WTC11 (cell line): ENCODE results near the gene RXFP2. TPM values are rescaled to one million over a fixed set of nuclear protein-coding genes. Genes with fewer than 3 reads are reported as not detected.

Experiments used
- ATAC-seq: fragments of 200-7000 bp; cut with Tn5 transposase; 2 replicates; pipeline ENCODE4 v1.10.0; 2021; ENCODE audit warnings: mild to moderate bottlenecking, moderate library complexity
- CTCF ChIA-PET: fragments of 300-600 bp; sonication (Branson Sonifier 250); formaldehyde crosslinking; loops from one replicate; lab custom pipeline; 2021; ENCODE audit warnings: antibody characterized with exemption; lab: Charles Lee
- POLR2A ChIA-PET: fragments of 350-600 bp; sonication (Branson Sonifier 250); formaldehyde crosslinking; loops from one replicate; lab custom pipeline; 2021; ENCODE audit warnings: antibody characterized with exemption; lab: Charles Lee
- DNase-seq: peaks from one replicate; pipeline ENCODE4 v3.0.0; 2021; ENCODE audit warnings: low spot score
- H3K27ac Mint-ChIP-seq: 2 replicates; pipeline ENCODE4 v1.8.0; 2021; ENCODE audit warnings: mixed read lengths
- H3K27me3 Mint-ChIP-seq: 2 replicates; pipeline ENCODE4 v1.8.0; 2021; ENCODE audit warnings: low read depth, mild to moderate bottlenecking, moderate library complexity, mixed read lengths
- H3K36me3 Mint-ChIP-seq: 2 replicates; pipeline ENCODE4 v1.8.0; 2021; ENCODE audit warnings: mixed read lengths
- H3K4me1 Mint-ChIP-seq: 2 replicates; pipeline ENCODE4 v1.8.0; 2022; ENCODE audit warnings: mixed read lengths
- H3K4me3 Mint-ChIP-seq: 2 replicates; pipeline ENCODE4 v1.8.0; 2021; ENCODE audit warnings: mild to moderate bottlenecking, moderate library complexity, mixed read lengths
- H3K9me3 Mint-ChIP-seq: 2 replicates; pipeline ENCODE4 v1.8.0; 2021; ENCODE audit warnings: mixed read lengths
- ATF2 ChIP-seq: sonication (generic); formaldehyde crosslinking; IDR thresholded peaks from 2 replicates; pipeline ENCODE4 v1.8.1; 2022; ENCODE audit warnings: low read depth, missing genetic modification reagents, borderline replicate concordance
- CDX4 ChIP-seq: fragments of 250-450 bp; sonication (Bioruptor Pico); IDR thresholded peaks from 2 replicates; pipeline ENCODE4 v1.9.0; 2021; ENCODE audit warnings: moderate library complexity, mild to moderate bottlenecking, inconsistent platforms, borderline replicate concordance
- ERG ChIP-seq: fragments of 250-450 bp; sonication (Bioruptor Pico); IDR thresholded peaks from 2 replicates; pipeline ENCODE4 v1.8.0; 2021; ENCODE audit warnings: mild to moderate bottlenecking
- NR2C2 ChIP-seq: sonication (generic); formaldehyde crosslinking; IDR thresholded peaks from 2 replicates; pipeline ENCODE4 v1.8.0; 2022; ENCODE audit warnings: mild to moderate bottlenecking, missing genetic modification reagents
- PRDM15 ChIP-seq: sonication (generic); formaldehyde crosslinking; IDR thresholded peaks from 2 replicates; pipeline ENCODE4 v1.8.0; 2022; ENCODE audit warnings: missing genetic modification reagents
- PREB ChIP-seq: sonication (generic); formaldehyde crosslinking; IDR thresholded peaks from 2 replicates; pipeline ENCODE4 v1.8.1; 2022; ENCODE audit warnings: mild to moderate bottlenecking, missing genetic modification reagents, moderate library complexity, borderline replicate concordance
- TCF7 ChIP-seq: sonication (generic); formaldehyde crosslinking; IDR thresholded peaks from 2 replicates; pipeline ENCODE4 v1.8.0; 2022; ENCODE audit warnings: mild to moderate bottlenecking, low read depth, missing genetic modification reagents, moderate library complexity
- ZNF138 ChIP-seq: sonication (generic); formaldehyde crosslinking; conservative IDR thresholded peaks from 2 replicates; pipeline ENCODE4 v1.8.1; 2022; ENCODE audit warnings: mild to moderate bottlenecking, moderate library complexity, missing genetic modification reagents
- total RNA-seq: library from RNA; stranded (reverse); gene quantifications from 3 replicates; pipeline ENCODE4 v1.2.3, GENCODE V29; 2021
- TF ChIP-seq, protein P1 (sequence below): sonication (generic); formaldehyde crosslinking; IDR thresholded peaks from 2 replicates; pipeline ENCODE4 v1.8.0; 2023; ENCODE audit warnings: mild to moderate bottlenecking, missing genetic modification reagents
- TF ChIP-seq, protein P2 (sequence below): sonication (generic); formaldehyde crosslinking; IDR thresholded peaks from 2 replicates; pipeline ENCODE4 v1.8.1; 2023; ENCODE audit warnings: mild to moderate bottlenecking, missing genetic modification reagents
- TF ChIP-seq, protein P3 (sequence below): sonication (generic); formaldehyde crosslinking; IDR thresholded peaks from 2 replicates; pipeline ENCODE4 v1.8.1; 2023; ENCODE audit warnings: mild to moderate bottlenecking, missing genetic modification reagents, moderate library complexity
- TF ChIP-seq, protein P4 (sequence below): sonication (generic); formaldehyde crosslinking; IDR thresholded peaks from 2 replicates; pipeline ENCODE4 v1.8.1; 2023; ENCODE audit warnings: mild to moderate bottlenecking, missing genetic modification reagents, moderate library complexity

The RXFP2 gene
- total RNA-seq, 1 experiment from 2014 or later: not detected

DNA sequence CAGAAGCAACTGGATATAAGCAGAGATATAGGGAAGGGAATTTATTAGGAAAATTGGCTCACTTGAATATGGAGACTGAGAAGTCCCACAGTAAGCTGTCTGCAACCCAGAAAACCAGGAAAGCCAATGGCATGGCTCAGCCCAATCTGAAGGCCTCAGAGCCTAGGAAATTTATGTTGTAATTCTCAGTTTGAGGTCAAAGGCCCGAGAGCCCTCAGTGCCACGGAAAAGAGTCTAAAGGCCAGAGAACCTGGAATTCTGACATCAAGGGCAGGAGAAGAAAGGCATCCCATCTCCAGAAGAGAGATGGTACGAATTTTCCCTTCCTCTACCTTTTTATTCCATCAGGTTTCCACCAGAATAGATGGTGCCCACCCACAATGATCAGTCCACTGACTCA, 20.1 kb upstream of the RXFP2 start:
- H3K4me1 Mint-ChIP-seq: no peaks in the 10 kb centered on the region
- no peak for DNase-seq
- TF ChIP-seq PREB (CRISPR knock-in tag) (no peak), ERG (no peak), NR2C2 (CRISPR knock-in tag) (no peak), TCF7 (no peak), ZNF138 (CRISPR knock-in tag) (no peak), CDX4 (no peak)
- TF ChIP-seq, protein P1, sequence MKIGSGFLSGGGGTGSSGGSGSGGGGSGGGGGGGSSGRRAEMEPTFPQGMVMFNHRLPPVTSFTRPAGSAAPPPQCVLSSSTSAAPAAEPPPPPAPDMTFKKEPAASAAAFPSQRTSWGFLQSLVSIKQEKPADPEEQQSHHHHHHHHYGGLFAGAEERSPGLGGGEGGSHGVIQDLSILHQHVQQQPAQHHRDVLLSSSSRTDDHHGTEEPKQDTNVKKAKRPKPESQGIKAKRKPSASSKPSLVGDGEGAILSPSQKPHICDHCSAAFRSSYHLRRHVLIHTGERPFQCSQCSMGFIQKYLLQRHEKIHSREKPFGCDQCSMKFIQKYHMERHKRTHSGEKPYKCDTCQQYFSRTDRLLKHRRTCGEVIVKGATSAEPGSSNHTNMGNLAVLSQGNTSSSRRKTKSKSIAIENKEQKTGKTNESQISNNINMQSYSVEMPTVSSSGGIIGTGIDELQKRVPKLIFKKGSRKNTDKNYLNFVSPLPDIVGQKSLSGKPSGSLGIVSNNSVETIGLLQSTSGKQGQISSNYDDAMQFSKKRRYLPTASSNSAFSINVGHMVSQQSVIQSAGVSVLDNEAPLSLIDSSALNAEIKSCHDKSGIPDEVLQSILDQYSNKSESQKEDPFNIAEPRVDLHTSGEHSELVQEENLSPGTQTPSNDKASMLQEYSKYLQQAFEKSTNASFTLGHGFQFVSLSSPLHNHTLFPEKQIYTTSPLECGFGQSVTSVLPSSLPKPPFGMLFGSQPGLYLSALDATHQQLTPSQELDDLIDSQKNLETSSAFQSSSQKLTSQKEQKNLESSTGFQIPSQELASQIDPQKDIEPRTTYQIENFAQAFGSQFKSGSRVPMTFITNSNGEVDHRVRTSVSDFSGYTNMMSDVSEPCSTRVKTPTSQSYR (CRISPR knock-in tag): no peak
- TF ChIP-seq, protein P2, sequence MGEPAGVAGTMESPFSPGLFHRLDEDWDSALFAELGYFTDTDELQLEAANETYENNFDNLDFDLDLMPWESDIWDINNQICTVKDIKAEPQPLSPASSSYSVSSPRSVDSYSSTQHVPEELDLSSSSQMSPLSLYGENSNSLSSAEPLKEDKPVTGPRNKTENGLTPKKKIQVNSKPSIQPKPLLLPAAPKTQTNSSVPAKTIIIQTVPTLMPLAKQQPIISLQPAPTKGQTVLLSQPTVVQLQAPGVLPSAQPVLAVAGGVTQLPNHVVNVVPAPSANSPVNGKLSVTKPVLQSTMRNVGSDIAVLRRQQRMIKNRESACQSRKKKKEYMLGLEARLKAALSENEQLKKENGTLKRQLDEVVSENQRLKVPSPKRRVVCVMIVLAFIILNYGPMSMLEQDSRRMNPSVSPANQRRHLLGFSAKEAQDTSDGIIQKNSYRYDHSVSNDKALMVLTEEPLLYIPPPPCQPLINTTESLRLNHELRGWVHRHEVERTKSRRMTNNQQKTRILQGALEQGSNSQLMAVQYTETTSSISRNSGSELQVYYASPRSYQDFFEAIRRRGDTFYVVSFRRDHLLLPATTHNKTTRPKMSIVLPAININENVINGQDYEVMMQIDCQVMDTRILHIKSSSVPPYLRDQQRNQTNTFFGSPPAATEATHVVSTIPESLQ (CRISPR knock-in tag): no peak
- no peak for ATAC-seq
- H3K27ac Mint-ChIP-seq: no peak overlapping the region
- H3K27me3 Mint-ChIP-seq: no peaks in the 10 kb centered on the region
- POLR2A ChIA-PET: no interaction called here
- CTCF ChIA-PET: no interaction called here
- no peak overlapping the region for H3K4me3 Mint-ChIP-seq
- no peaks in the 10 kb centered on the region for H3K36me3 Mint-ChIP-seq
- H3K9me3 Mint-ChIP-seq: peaks cover 11% of the 10 kb centered on the region

GRCh38 chr13:31722673-31723072, 16.7 kb upstream of the RXFP2 start:
- no peak for ATAC-seq
- no peaks in the 10 kb centered on the region for H3K4me1 Mint-ChIP-seq
- no peak overlapping the region for H3K4me3 Mint-ChIP-seq
- DNase-seq: no peak
- no peaks in the 10 kb centered on the region for H3K36me3 Mint-ChIP-seq
- H3K9me3 Mint-ChIP-seq: peaks cover 19% of the 10 kb centered on the region
- H3K27ac Mint-ChIP-seq: no peak overlapping the region
- POLR2A ChIA-PET: no interaction called here
- CTCF ChIA-PET: no interaction called here
- no peaks in the 10 kb centered on the region for H3K27me3 Mint-ChIP-seq
- TF ChIP-seq ERG (no peak), ATF2 (CRISPR knock-in tag) (no peak), PRDM15 (no peak)
- TF ChIP-seq, protein P3, sequence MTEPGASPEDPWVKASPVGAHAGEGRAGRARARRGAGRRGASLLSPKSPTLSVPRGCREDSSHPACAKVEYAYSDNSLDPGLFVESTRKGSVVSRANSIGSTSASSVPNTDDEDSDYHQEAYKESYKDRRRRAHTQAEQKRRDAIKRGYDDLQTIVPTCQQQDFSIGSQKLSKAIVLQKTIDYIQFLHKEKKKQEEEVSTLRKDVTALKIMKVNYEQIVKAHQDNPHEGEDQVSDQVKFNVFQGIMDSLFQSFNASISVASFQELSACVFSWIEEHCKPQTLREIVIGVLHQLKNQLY: no peak
- TF ChIP-seq, protein P4, sequence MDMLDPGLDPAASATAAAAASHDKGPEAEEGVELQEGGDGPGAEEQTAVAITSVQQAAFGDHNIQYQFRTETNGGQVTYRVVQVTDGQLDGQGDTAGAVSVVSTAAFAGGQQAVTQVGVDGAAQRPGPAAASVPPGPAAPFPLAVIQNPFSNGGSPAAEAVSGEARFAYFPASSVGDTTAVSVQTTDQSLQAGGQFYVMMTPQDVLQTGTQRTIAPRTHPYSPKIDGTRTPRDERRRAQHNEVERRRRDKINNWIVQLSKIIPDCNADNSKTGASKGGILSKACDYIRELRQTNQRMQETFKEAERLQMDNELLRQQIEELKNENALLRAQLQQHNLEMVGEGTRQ (CRISPR knock-in tag): no peak
